GM10847 (cell line): ENCODE measurements around the gene IGF2R.

Experiments
- POLR2A ChIP-seq: IDR thresholded peaks from 2 replicates; pipeline ENCODE4 v1.6.1; 2011; ENCODE audit not compliant: insufficient read length; ENCODE audit errors: extremely low read depth

The IGF2R gene

GRCh38 chr6:159997498-159998101 is 28.7 kb downstream of the IGF2R start:
- no peak for TF ChIP-seq POLR2A

DNA sequence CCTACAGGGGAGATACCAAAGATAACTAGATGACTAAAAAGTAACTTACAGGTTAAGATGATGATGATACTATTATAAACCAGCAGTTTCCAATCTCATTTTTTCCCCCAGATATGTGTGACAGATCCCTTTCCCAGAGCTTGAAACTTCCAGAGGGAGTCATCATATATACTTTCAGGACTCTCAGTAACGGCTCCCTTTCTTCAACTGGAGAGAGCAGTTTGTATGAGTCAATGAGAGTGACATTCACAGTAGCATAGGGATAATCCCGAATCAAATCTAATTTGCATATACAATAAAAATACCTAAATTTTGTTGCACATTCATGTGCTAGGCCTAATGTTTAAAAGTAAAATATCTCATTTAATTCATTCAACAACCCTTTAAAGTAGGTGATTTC is 29.7 kb downstream of the IGF2R start:
- no peak for TF ChIP-seq POLR2A

DNA sequence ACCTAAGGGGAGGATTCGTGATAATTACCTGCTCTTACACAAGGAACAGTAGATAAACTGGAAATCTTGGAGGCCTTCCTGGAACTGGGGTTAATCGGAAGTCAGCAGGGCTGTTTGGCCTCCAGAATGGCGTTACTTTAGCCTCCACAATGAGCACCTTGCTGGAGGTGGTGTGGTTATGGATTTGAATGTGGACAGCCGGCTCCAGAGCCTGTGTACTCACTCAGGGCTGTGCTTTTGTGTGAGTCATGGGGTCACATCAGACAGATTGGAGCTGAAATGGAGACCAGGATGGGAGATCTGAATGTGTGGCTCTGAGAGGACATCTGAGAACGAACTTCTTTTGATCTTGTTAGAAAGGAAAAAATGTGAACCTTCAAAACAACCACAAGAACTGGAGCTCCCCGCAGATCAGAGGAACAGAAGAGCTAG is 30.4 kb downstream of the IGF2R start:
- no peak for TF ChIP-seq POLR2A

GRCh38 chr6:160000280-160000704 is 31.4 kb downstream of the IGF2R start:
- no peak for TF ChIP-seq POLR2A

DNA sequence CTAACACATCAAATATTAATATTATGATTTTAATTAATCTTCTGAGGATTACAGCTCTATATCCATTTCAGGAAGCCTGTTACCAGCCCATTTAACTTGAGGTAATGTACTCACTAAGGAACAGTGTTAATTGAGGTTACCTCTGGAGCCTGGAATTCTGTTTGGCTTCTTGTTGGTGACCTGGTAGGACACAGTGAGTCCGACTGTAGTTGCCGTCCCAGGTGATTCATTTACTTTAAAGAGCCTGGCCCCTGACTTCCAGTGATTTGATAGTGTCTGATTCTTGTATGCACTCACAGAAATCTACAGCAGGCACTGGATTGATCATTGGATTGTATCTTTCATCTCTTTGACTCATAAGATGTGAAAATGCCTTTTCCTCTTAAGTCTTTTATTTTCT is 34.0 kb downstream of the IGF2R start:
- no peak for TF ChIP-seq POLR2A

GRCh38 chr6:160004018-160004417 is 35.1 kb downstream of the IGF2R start:
- no peak for TF ChIP-seq POLR2A

DNA sequence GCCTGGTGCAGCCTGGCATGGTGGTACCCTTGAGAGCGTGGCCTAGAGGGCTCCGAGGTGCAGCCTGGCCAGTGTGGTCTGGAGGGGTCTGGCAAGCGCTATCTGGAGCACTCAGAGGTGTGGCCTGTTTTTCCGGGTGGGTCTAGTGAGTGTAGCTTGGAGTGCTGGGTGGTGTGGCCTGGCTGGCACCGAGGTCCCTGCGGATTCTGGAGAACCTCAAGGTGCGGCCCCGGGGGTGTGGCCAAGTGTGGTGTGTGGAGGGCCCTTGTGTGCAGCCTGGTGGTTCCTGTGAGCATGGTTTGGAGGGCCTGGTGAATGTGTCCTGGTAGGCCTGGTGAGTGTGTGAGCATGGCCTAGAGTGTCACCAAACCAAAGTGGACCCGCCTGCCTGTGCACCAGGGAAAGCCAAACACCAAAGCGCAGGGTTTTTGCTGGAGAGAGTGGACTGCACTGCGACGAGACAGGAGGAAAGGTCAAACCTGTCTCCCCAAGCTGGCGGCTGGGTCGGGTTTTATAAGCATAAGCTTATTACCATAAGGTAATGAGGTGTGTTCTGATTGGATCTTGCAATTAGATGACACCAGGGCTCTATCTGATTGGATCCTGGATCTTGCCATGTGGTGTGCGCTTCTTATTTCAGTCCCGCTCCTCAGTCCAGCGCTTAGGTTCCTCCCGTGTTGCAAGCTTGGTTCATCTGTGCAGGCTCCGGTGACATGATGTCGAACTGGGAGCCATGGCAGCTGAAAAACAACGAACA is 35.7 kb downstream of the IGF2R start:
- no peak for TF ChIP-seq POLR2A

- TF ChIP-seq POLR2A = no peak
Observed at GRCh38 chr6:160005211-160005610, 36.3 kb downstream of the IGF2R start.

- no peak for TF ChIP-seq POLR2A
Observed at GRCh38 chr6:160005861-160006540, 37.1 kb downstream of the IGF2R start.

- TF ChIP-seq POLR2A = no peak
Observed at GRCh38 chr6:160007145-160007544, 38.3 kb downstream of the IGF2R start.

DNA sequence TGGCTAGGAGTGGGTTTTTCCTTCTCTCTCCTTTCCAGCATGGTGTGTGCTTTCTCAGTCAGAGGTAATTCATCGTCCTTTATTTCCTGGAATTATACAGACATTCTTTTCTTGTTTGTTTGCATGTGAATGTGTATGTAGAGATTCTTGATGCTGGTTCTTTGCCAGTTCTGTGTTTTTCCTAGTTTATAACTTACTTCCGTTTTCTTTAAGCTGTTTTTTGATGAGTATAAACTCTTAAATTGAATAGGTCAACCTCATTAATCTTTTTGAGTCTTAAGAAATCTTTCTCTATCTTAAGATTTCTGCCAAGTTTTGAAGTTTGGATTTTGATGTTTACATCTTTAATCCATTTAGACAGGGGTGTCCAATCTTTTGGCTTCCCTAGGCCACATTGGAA is 38.7 kb downstream of the IGF2R start:
- TF ChIP-seq POLR2A = no peak

- TF ChIP-seq POLR2A = no peak
Observed at GRCh38 chr6:160010067-160010466, 41.2 kb downstream of the IGF2R start.

- no peak for TF ChIP-seq POLR2A
Observed at GRCh38 chr6:160013987-160014868, 45.3 kb downstream of the IGF2R start.

GRCh38 chr6:160014869-160015182 is 45.9 kb downstream of the IGF2R start:
- no peak for TF ChIP-seq POLR2A
